Astrocyte (in vitro differentiated cells and primary cell): ENCODE results near the gene CCDC87.

Experiments
- EZH2 ChIP-seq: IDR thresholded peaks from 2 replicates; pipeline ENCODE4 v1.6.1; 2012; ENCODE audit warnings: mild to moderate bottlenecking, low read length, inconsistent platforms; ENCODE audit not compliant: insufficient read depth
- TF ChIP-seq, protein P1 (sequence below): IDR thresholded peaks from 2 replicates; pipeline ENCODE4 v1.5.1; 2011; ENCODE audit warnings: low read depth, mild to moderate bottlenecking, inconsistent platforms, low read length, moderate library complexity; ENCODE audit not compliant: insufficient read depth

DNA sequence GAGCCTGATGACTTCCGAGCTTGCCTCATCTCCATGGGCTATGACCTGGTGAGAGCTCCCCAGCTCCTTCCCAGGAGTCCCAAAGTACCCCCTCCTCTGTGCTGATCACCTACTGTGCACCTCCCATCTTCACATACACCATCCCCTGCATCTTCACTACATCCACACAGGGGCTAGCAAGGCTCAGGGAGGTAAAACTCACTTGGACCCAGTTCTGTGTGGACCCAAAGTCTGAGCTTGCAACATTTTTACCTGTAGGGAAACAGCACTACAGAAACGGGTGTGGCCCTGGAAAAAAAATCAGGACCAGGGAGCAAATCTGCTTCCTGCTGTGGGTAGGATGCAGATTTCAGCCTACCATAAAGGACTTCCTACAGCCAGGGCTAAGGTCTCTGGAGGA is 30.6 kb downstream of the CCDC87 start:
- no peak for TF ChIP-seq EZH2
- TF ChIP-seq, protein P1, sequence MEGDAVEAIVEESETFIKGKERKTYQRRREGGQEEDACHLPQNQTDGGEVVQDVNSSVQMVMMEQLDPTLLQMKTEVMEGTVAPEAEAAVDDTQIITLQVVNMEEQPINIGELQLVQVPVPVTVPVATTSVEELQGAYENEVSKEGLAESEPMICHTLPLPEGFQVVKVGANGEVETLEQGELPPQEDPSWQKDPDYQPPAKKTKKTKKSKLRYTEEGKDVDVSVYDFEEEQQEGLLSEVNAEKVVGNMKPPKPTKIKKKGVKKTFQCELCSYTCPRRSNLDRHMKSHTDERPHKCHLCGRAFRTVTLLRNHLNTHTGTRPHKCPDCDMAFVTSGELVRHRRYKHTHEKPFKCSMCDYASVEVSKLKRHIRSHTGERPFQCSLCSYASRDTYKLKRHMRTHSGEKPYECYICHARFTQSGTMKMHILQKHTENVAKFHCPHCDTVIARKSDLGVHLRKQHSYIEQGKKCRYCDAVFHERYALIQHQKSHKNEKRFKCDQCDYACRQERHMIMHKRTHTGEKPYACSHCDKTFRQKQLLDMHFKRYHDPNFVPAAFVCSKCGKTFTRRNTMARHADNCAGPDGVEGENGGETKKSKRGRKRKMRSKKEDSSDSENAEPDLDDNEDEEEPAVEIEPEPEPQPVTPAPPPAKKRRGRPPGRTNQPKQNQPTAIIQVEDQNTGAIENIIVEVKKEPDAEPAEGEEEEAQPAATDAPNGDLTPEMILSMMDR, result no peak
